GM18499 (cell line): ENCODE results near the gene RCC1.
"Not testable (repeated sequence)": the region's sequence is repeated elsewhere in the genome, so short reads cannot be mapped to it uniquely, and the experiment has no call there.

Source experiments
- ATAC-seq: cut with Tn5 transposase; IDR thresholded peaks from one replicate; pipeline ENCODE4 v1.9.1; 2021; ENCODE audit warnings: moderate number of reproducible peaks; ENCODE audit not compliant: insufficient read depth, unreplicated experiment

Gene RCC1

DNA sequence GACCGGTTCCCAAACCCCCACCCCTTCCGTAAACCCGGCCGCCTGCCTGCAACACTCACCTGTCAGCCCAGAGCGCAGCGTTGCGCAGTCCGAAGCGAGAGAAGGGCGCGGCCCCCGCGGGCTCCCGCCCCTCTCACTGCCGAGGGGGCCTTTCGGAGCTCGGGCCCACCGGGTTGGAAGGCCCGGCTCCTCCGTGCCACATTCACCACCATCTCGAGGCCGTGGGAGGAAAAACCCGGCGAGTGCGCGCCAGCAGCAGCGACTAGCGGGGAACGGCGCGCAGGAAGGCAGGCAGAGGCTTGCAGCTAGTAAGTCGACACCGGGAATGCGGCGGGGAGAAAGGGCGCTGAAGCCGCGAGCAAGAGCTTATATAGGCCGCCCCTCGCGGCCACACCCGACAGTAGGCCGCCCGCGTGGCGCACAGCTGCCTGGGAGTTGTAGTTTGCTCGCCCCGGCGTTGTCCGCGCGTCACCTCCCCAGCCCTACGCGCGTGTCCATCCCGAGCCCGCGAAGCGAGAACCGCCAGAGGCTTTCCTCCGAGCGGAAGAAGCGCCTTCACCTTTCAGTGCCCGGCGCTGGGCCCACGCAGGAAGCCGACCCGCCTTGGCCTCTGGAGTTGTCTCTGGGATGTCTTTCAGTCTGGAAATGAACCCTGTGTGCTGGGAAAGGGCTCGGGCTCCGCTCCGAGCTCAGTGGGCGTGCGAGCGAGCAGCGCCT is 75.8 kb downstream of the RCC1 start:
- ATAC-seq: peak; percentile 50

DNA sequence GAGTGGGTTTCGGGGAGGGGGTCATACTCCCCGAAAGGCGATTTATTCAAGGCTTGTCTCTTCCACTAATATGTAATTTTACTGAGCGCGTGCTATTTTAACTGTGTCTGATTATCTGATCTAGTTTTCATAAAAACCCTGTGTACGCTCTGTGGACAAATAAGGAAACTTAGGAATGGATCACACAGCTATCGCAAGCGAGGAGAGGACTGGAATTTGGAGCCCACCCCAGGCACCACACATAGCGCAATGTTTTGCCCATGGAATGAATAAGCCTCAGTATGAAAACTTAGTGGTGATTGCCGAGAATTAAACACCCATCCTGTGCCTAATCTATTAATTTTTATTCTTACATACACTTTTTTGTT is 76.4 kb downstream of the RCC1 start:
- no peak for ATAC-seq

DNA sequence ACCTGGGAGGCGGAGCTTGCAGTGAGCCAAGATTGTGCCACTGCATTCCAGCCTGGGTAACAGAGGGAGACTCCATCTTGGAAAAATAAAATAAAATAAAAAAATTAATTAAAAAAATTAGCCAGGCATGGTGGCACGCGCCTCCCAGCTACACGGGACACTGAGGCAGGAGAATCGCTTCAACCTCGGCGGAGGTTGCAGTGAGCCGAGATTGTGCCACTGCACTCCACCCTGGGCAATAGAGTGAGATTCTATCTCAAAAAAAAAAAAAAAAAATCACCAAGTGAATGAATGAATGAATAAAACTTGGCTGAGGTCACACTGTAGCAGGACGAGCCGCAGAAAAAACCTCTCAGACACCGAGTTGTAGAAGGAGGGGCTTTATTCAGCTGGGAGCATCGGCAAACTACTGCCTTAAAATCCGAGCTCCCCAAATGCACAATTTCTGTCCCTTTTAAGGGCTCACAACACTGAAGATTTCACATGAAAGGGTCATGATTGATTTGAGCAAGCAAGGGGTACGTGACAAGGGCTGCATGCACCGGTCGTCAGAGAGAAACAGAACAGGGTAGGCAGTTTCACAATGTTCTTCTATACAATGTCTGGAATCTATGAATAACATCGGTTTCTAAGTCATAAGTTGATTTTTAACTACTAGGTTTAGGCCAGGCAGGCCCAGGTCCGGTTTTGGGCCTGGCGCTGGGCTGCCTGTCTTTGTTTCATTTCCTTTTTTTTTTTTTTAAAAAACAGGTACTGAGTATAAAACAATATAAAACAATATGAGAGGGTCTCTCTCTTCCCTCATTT is 80.9 kb downstream of the RCC1 start:
- ATAC-seq: not testable (repeated sequence)
